B cell (primary cell): Measurements from ENCODE around the gene APCDD1. TPM values are rescaled to one million over a fixed set of nuclear protein-coding genes. Genes with fewer than 3 reads are reported as not detected.

Source experiments
- ATAC-seq: fragments of 200-7000 bp; cut with Tn5 transposase; one replicate; pipeline ENCODE4 v1.10.0; 2021; ENCODE audit warnings: low read depth, mild to moderate bottlenecking, moderate number of reproducible peaks, moderate library complexity
- CTCF ChIA-PET: fragments of 350-600 bp; sonication (Branson Sonifier 250); formaldehyde crosslinking; loops from one replicate; lab custom pipeline; 2021; ENCODE audit warnings: antibody characterized with exemption, inconsistent platforms; lab: Charles Lee
- POLR2A ChIA-PET: fragments of 350-600 bp; sonication (Branson Sonifier 250); formaldehyde crosslinking; loops from one replicate; lab custom pipeline; 2021; ENCODE audit warnings: antibody characterized with exemption; lab: Charles Lee
- DNase-seq: peaks from one replicate; pipeline ENCODE4 v3.0.0; 2013
- H2AFZ ChIP-seq: 2 replicates; pipeline ENCODE4 v1.6.1; 2012; ENCODE audit warnings: mild to moderate bottlenecking, low read depth, low read length; ENCODE audit not compliant: insufficient read depth, poor library complexity, severe bottlenecking
- H3K27ac ChIP-seq, 2 donors: 1 replicate in 1 of 2; 2 replicates in 1 of 2; pipeline ENCODE4 v1.5.1; 2012 to 2013; ENCODE audit warnings: low read length in 2 of 2, mild to moderate bottlenecking in 2 of 2, moderate library complexity in 1 of 2
- H3K27me3 ChIP-seq, 4 experiments: fragments of 200-600 bp in 1 of 4; sonication (generic) in 1 of 4; replicated peaks in 1 of 4; 1 replicate in 2 of 4; 2 replicates in 2 of 4; pipeline versions ENCODE4 v1.6.1 to v1.7.0; 2013 to 2016; ENCODE audit warnings: low read length in 3 of 4, mild to moderate bottlenecking in 2 of 4, mixed read lengths in 1 of 4, moderate library complexity in 1 of 4; ENCODE audit not compliant: insufficient read depth in 4 of 4, control insufficient read depth in 3 of 4; ENCODE audit errors: control extremely low read depth in 1 of 4
- H3K36me3 ChIP-seq, 2 experiments: replicated peaks in 1 of 2; 1 replicate in 1 of 2; 2 replicates in 1 of 2; pipeline versions ENCODE4 v1.6.1 to v1.7.1; 2013; ENCODE audit warnings: low read length in 1 of 2; ENCODE audit not compliant: insufficient read depth in 2 of 2, control insufficient read depth in 1 of 2; ENCODE audit errors: control extremely low read depth in 1 of 2, extremely low read depth in 1 of 2
- H3K4me1 ChIP-seq, 2 donors: fragments of 200-600 bp in 1 of 2; sonication (generic) in 1 of 2; 1 replicate in 1 of 2; 2 replicates in 1 of 2; pipeline versions ENCODE4 v1.5.1 to v1.6.1; 2013 to 2017; ENCODE audit warnings: low read length in 2 of 2; ENCODE audit not compliant: control insufficient read depth in 2 of 2, insufficient read depth in 2 of 2
- H3K4me2 ChIP-seq: replicated peaks from 2 replicates; pipeline ENCODE3; 2012; ENCODE audit warnings: mild to moderate bottlenecking, low read depth, low read length; ENCODE audit not compliant: poor library complexity, severe bottlenecking
- H3K4me3 ChIP-seq, 5 experiments: fragments of 200-600 bp in 1 of 5; sonication (generic) in 1 of 5; 1 replicate in 3 of 5; 2 replicates in 2 of 5; pipeline versions ENCODE4 v1.5.1 to v1.7.0; 2011 to 2016; ENCODE audit warnings: low read length in 4 of 5, mild to moderate bottlenecking in 4 of 5, low read depth in 2 of 5, control low read depth in 1 of 5, moderate library complexity in 1 of 5; ENCODE audit not compliant: insufficient read depth in 1 of 5; ENCODE audit errors: control extremely low read depth in 1 of 5, extremely low read depth in 1 of 5
- H3K79me2 ChIP-seq: fragments of 200-600 bp; sonication (generic); one replicate; pipeline ENCODE4 v1.6.0; 2016; ENCODE audit warnings: low read length; ENCODE audit not compliant: control insufficient read depth, insufficient read depth
- H3K9ac ChIP-seq: fragments of 200-600 bp; sonication (generic); 2 replicates; pipeline ENCODE4 v1.6.1; 2017; ENCODE audit warnings: mild to moderate bottlenecking, low read length, moderate library complexity
- H3K9me3 ChIP-seq, 3 donors: one replicate each; pipeline versions ENCODE4 v1.6.1 to v1.7.1; 2013; ENCODE audit warnings: low read length in 2 of 3; ENCODE audit not compliant: control insufficient read depth in 2 of 3, insufficient read depth in 1 of 3; ENCODE audit errors: control extremely low read depth in 1 of 3
- H4K20me1 ChIP-seq: 2 replicates; pipeline ENCODE4 v1.6.0; 2012; ENCODE audit warnings: mild to moderate bottlenecking, low read length; ENCODE audit not compliant: insufficient read depth, control insufficient read depth, poor library complexity, severe bottlenecking
- H3K27ac Mint-ChIP-seq: one replicate; pipeline ENCODE4 v1.8.0; 2021; ENCODE audit warnings: mixed read lengths
- H3K27me3 Mint-ChIP-seq: one replicate; pipeline ENCODE4 v1.8.0; 2021; ENCODE audit warnings: mixed read lengths
- H3K4me1 Mint-ChIP-seq: one replicate; pipeline ENCODE4 v1.8.0; 2021; ENCODE audit warnings: mixed read lengths
- H3K4me3 Mint-ChIP-seq: one replicate; pipeline ENCODE4 v1.8.0; 2021; ENCODE audit warnings: mixed read lengths
- H3K9me3 Mint-ChIP-seq: one replicate; pipeline ENCODE4 v1.8.0; 2022; ENCODE audit warnings: mixed read lengths; ENCODE audit not compliant: insufficient read depth
- CTCF ChIP-seq: fragments of 200-600 bp; IDR thresholded peaks from one replicate; pipeline ENCODE4 v1.8.0; 2022; ENCODE audit warnings: antibody characterized with exemption, mild to moderate bottlenecking
- EZH2 ChIP-seq: IDR thresholded peaks from 2 replicates; pipeline ENCODE4 v1.6.1; 2012; ENCODE audit warnings: borderline replicate concordance, low read depth, mild to moderate bottlenecking, moderate library complexity, low read length; ENCODE audit not compliant: insufficient read depth, poor library complexity, severe bottlenecking
- WGBS: methylation state at CpG from one replicate; pipeline ENCODE4 v1.1.5; 2013; ENCODE audit warnings: missing lambda C conversion rate; ENCODE audit not compliant: insufficient coverage; 5-methylcytosine and 5-hydroxymethylcytosine counted together
- intact Hi-C: fragments of 100-400 bp; cut with micrococcal nuclease; formaldehyde crosslinking; loops from one replicate; pipeline ENCODE4 v1.10.0; 2022
- polyA plus RNA-seq: library from polyadenylated mRNA; depleted of rRNA; stranded (reverse); fragments of >200 nt; gene quantifications from 2 replicates; pipeline ENCODE4 v1.2.3, GENCODE V29; 2012
- total RNA-seq, 2 donors: library from RNA; stranded (reverse); fragments of 120-200 nt in 1 of 2; gene quantifications; 1 replicate in 1 of 2; 2 replicates in 1 of 2; pipeline versions ENCODE4 v1.2.3 to v1.2.4, GENCODE V29; 2013 to 2022

Gene APCDD1
- total and polyA plus RNA-seq, 2 donors (not counting 1 experiment from before 2014, with no cell fraction given) = 1.0 to 1.1 TPM

GRCh38 chr18:10528439-10528838 lies 74.0 kb downstream of the APCDD1 start:
- no peak overlapping the region for H3K9ac ChIP-seq
- H3K79me2 ChIP-seq = peaks cover 46% of the 10 kb centered on the region
- Mint-ChIP-seq H3K4me3 (peak overlapping the region; percentile 36), H3K27me3 (no peaks in the 10 kb centered on the region), H3K27ac (peak overlapping the region; percentile 60), H3K4me1 (peaks cover 54% of the 10 kb centered on the region), H3K9me3 (no peaks in the 10 kb centered on the region)
- no peaks in the 10 kb centered on the region for H3K36me3 ChIP-seq
- DNase-seq (no peak), ATAC-seq (no peak)
- TF ChIP-seq EZH2 (no peak), CTCF (no peak)
- intact Hi-C loops = loop anchor here (5.0 to 10.0 kb wide), 5 partner anchors 824 to 1924 kb away; partner anchors contain the start of genes IMPA2, PPP4R1, RAB12 and RAB31
- H3K4me3 ChIP-seq = no peak overlapping the region
- no peaks in the 10 kb centered on the region for H3K9me3 ChIP-seq
- H3K27ac ChIP-seq = no peak overlapping the region
- H2AFZ ChIP-seq = no peak overlapping the region
- H4K20me1 ChIP-seq = peaks cover 30% of the 10 kb centered on the region
- H3K4me1 ChIP-seq = peaks cover 20 to 39% of the 10 kb centered on the region in 2 donors
- 72% methylated on average over 3 of the region's 3 CpGs for WGBS
- H3K27me3 ChIP-seq = no peaks in the 10 kb centered on the region
- ChIA-PET POLR2A (no interaction called here), CTCF (interaction anchor here (2.1 kb wide), 1 partner anchor 32 kb away, joined by 9 read pairs; no protein-coding TSS in a partner anchor)
- H3K4me2 ChIP-seq = no peak overlapping the region

- TF ChIP-seq EZH2 (no peak), CTCF (no peak)
- no peak overlapping the region for H3K9ac ChIP-seq
- Mint-ChIP-seq H3K4me1 (peaks cover 48% of the 10 kb centered on the region), H3K4me3 (no peak overlapping the region), H3K27ac (no peak overlapping the region), H3K27me3 (no peaks in the 10 kb centered on the region), H3K9me3 (no peaks in the 10 kb centered on the region)
- H2AFZ ChIP-seq = no peak overlapping the region
- WGBS = 87% methylated on average over 2 of the region's 3 CpGs
- H4K20me1 ChIP-seq = peaks cover 34% of the 10 kb centered on the region
- ATAC-seq (no peak), DNase-seq (no peak)
- H3K4me3 ChIP-seq = no peak overlapping the region
- H3K36me3 ChIP-seq = peaks cover 0 to 10% of the 10 kb centered on the region in 2 experiments
- H3K27me3 ChIP-seq = no peaks in the 10 kb centered on the region
- H3K79me2 ChIP-seq = peaks cover 51% of the 10 kb centered on the region
- intact Hi-C loops = no loop called here
- POLR2A ChIA-PET = no interaction called here
- no peak overlapping the region for H3K4me2 ChIP-seq
- CTCF ChIA-PET = interaction anchor here (1.1 kb wide), 2 partner anchors 9 to 556 kb away, joined by 3 read pairs; no protein-coding TSS in a partner anchor
- H3K27ac ChIP-seq = no peak overlapping the region
- no peaks in the 10 kb centered on the region for H3K9me3 ChIP-seq
- peaks cover 18 to 37% of the 10 kb centered on the region in 2 donors for H3K4me1 ChIP-seq
Observed at GRCh38 chr18:10530002-10530401, 75.6 kb downstream of the APCDD1 start.
